Raji (cell line): ENCODE measurements around the gene STARD3.

Source experiments
- POLR2A ChIP-seq: IDR thresholded peaks from 2 replicates; pipeline ENCODE4 v1.6.1; 2011; ENCODE audit warnings: low read depth, low read length, control low read depth; ENCODE audit not compliant: insufficient read depth

STARD3 gene

GRCh38 chr17:39636927-39637736 lies at the start of gene STARD3:
Gene STARD3, plus strand, starts transcription at chr17:39637144. Its CDS starts 16,388 bp downstream, at chr17:39653532.
- TF ChIP-seq POLR2A: peak; percentile 80

DNA sequence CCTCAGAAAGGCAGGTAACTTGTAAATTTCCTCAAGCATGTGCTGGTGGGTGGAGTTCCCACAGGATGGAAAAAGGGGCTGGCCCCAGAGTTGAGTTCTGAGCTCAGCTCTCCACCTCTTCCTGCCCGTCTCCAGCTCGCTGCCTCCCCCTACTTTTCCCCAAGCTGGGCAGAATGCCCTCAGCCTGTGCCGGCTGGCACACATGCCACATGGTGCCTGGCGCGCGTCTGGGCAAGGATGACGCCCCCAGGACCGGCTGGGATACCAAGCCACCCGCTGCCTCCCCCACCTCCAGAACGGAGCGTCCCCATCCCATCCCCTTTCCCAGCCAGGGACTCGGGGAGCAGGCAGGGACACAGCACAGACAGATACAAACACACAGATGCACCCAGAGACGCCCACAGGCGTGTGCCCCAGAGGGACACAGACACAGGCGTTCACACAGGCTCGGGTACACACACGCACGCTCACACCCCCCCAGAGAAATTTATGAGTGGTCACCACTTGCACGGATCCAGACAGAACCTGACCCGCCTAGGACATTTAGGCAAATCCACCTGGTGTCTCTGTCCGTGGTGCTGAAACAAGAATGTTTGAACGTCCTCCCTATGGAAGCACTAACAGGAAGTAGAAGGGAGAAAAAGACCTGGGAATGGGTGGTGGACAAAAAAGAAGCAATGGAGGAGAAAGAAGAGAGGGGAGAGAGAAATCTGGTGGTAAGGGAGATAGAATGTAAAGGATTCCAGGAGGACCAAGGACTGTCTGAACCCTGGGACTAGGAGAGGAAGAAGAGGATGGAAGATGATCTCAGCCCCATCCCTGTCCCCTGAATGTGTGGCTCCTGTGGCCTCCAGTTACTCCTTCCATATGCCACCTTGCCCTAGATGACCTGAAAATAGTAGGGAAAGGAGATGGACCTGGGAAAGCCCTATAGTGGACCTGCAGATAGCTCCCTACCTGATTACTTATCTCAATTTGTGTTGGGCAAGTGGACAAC lies 44.7 kb upstream of the STARD3 start:
- no peak for TF ChIP-seq POLR2A

DNA sequence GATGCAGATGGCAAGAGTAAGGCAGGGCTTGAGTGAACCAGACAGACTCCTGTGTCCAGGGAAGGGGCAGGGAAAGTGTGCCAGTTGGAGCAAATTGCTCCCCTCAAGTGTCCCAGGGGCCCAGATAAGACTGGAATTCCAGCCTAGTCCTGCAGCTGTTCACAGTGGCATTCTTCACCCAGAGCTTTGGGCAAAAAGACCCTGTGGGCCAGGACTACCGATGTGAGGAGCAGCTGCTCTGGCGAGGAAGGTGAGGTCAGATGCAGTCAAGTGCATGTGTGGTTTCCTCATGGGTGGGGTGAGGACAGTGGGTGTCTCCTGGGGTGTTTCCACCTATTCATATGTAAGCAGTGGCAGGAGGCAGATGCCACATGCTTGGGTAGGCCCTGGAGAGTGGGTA lies 43.6 kb upstream of the STARD3 start:
- TF ChIP-seq POLR2A: no peak

DNA sequence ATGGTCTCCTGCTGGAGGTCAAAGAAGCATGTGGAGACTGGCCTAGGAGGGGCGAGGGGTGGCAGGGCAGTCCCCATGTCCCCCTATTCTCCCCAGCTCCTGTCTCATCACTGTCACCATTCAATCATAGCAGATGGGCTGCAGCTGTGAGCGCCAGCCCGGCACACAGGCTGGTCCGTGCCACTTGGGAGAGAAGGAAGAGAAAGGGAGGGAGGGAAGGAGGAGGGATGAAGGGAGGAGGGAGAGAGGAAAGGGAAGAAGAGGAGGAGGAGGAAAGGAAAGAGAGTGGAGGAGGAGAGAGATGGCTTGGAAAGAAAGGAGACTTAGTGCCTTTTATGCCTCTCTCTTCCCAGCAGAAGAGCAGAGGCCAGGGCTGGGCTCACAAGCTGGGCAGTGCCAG lies 41.6 kb upstream of the STARD3 start:
- TF ChIP-seq POLR2A: no peak

GRCh38 chr17:39595928-39596510 lies 40.9 kb upstream of the STARD3 start:
- no peak for TF ChIP-seq POLR2A

DNA sequence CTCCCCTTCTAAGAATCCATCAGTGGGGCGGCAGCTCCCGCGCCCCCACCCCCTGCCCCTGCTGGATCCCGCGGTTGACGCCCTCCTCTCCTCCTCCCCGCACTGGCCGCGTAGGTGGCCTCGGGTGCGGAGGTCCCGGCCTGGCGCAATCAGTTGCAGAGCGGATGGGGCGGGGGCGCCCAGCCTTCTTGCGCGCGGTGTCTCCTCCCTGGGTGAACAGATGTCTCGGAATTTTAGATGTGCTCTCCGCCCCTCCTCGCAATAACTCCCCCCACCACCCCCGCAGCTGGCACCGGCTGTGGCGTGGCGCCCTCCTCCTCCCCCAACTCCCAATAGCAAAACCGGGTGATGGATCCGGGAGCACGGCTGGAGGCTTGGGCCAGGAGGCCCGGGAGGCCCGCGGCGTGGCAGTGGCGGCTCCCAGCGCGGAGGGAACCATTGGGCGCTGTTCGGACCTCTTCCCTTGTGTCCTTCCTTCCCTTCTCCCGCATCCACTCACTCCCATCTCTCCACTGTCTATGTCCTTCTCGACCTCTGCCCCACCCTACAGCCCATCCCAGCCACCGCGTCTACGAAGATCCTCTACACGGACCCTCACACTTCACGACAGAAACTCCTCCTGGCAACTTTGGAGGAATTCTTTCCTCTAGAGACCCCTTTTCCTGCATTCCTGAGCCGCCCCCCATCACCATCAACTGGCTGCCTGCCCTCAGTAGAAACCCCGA lies 40.2 kb upstream of the STARD3 start:
- no peak for TF ChIP-seq POLR2A

DNA sequence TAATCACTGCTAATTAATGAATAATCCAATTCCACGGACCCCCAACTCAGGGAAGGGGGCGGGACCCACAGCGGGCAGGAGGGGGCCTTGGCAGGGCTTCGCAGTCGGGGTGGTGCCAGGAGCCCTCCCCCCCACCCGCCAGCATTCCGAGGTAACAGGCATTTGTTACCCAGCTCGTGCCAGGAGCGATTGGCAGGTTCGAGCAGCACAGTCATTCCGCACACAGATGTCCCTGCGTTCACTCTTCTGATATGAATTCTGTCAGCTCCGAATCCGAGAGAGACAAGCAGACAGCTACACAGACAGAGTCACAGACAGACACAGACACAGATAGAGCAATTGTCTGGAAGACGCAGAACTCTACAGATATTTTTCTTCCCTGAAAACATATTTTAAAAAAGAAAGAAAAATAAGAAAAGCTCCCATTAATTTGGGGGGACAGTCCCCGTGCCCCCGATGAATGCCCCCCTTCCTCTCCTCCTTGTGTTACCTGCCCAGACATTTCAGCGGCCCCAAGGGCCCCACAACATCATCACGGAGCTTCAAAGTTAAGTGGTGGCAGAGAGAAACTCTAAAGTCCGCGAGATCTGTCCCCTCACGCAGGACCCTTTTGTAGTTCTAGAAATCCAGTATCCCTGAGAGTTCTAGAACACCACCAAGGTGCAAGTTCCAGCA lies 39.4 kb upstream of the STARD3 start:
- TF ChIP-seq POLR2A: no peak

GRCh38 chr17:39598047-39598481 lies 38.9 kb upstream of the STARD3 start:
- no peak for TF ChIP-seq POLR2A

- no peak for TF ChIP-seq POLR2A
Observed at GRCh38 chr17:39598630-39599003, 38.3 kb upstream of the STARD3 start.

- no peak for TF ChIP-seq POLR2A
Observed at GRCh38 chr17:39599004-39599664, 37.8 kb upstream of the STARD3 start.

- TF ChIP-seq POLR2A: no peak
Observed at GRCh38 chr17:39599665-39600231, 37.2 kb upstream of the STARD3 start.

DNA sequence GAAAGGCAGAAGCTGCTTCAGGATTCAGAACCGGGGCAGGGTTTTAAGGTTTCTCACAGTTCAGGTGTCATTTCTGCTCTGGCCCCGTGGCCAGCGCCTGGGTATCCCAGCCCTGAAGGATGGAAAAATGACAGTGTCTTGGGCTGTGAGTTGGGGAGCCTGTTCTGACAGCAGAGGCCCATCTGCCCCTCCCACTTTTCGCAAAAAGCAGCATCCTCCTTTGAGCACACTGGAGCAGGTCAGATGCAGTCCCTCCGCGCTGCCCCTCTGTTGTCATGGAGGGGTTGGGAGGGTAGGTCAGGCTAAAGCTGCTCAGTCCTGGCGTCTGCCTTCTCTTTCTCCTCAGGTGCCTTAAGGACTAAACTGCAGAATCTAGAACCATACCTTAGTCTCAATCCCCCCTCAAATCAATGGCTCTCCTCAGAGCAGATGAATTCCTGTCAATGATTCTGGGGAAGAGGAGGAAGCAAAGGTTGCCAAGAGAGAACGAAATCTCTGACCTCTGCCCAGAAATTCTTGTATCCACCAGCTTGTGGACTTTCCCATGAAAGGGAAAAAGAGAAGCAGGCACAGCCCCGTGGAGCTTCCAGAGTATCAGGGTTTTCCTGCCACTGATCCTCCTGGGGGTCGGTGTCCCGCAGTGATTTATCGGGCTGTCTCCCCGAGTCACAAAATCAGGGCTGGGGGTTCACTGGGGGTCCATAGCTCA lies 36.5 kb upstream of the STARD3 start:
- TF ChIP-seq POLR2A: no peak
